Rectal smooth muscle tissue (tissue), 1 donor: ENCODE results near the gene TCEAL9.
"Not testable (repeated sequence)": the region's sequence is repeated elsewhere in the genome, so short reads cannot be mapped to it uniquely, and the experiment has no call there.

Experiments
- H3K27ac ChIP-seq: one replicate; pipeline ENCODE4 v1.7.0; 2013; ENCODE audit warnings: low read depth, low read length, inconsistent platforms
- H3K27me3 ChIP-seq: one replicate; pipeline ENCODE4 v1.7.0; 2013; ENCODE audit warnings: low read length; ENCODE audit not compliant: control insufficient read depth, insufficient read depth
- H3K36me3 ChIP-seq: one replicate; pipeline ENCODE4 v1.7.0; 2013; ENCODE audit warnings: low read length; ENCODE audit not compliant: control insufficient read depth, insufficient read depth
- H3K4me1 ChIP-seq: one replicate; pipeline ENCODE4 v1.7.0; 2013; ENCODE audit warnings: low read length; ENCODE audit not compliant: control insufficient read depth, insufficient read depth
- H3K4me3 ChIP-seq: one replicate; pipeline ENCODE4 v1.7.0; 2013; ENCODE audit warnings: low read length
- H3K9ac ChIP-seq: one replicate; pipeline ENCODE4 v1.7.0; 2013; ENCODE audit warnings: low read length

Gene TCEAL9

GRCh38 chrX:103378990-103379389, 22.7 kb downstream of the TCEAL9 start:
- Histone ChIP-seq H3K27me3 (peaks cover 4% of the 10 kb centered on the region), H3K36me3 (no peaks in the 10 kb centered on the region), H3K27ac (no peak overlapping the region), H3K4me3 (peak overlapping the region; percentile 15), H3K9ac (no peak overlapping the region), H3K4me1 (no peaks in the 10 kb centered on the region)

GRCh38 chrX:103382877-103383276, 26.6 kb downstream of the TCEAL9 start:
- no peak overlapping the region for H3K9ac ChIP-seq

GRCh38 chrX:103384672-103385071, 28.4 kb downstream of the TCEAL9 start:
- no peak overlapping the region for H3K27ac ChIP-seq

More at GRCh38 chrX:103382877-103383276, 26.6 kb downstream of the TCEAL9 start:
- H3K36me3 ChIP-seq = no peaks in the 10 kb centered on the region
- no peak overlapping the region for H3K27ac ChIP-seq
- H3K4me3 ChIP-seq = no peak overlapping the region
- no peaks in the 10 kb centered on the region for H3K27me3 ChIP-seq
- H3K4me1 ChIP-seq = no peaks in the 10 kb centered on the region

GRCh38 chrX:103385283-103385830, 29.1 kb downstream of the TCEAL9 start:
- not testable (repeated sequence) for H3K27me3 ChIP-seq, H3K9ac ChIP-seq, H3K4me1 ChIP-seq, H3K27ac ChIP-seq, H3K4me3 ChIP-seq, H3K36me3 ChIP-seq

More at GRCh38 chrX:103384672-103385071, 28.4 kb downstream of the TCEAL9 start:
- H3K4me1 ChIP-seq = no peaks in the 10 kb centered on the region
- H3K27me3 ChIP-seq = no peaks in the 10 kb centered on the region
- no peaks in the 10 kb centered on the region for H3K36me3 ChIP-seq
- H3K9ac ChIP-seq = no peak overlapping the region
- no peak overlapping the region for H3K4me3 ChIP-seq

- Histone ChIP-seq H3K27ac (no peak overlapping the region), H3K9ac (no peak overlapping the region), H3K36me3 (no peaks in the 10 kb centered on the region), H3K4me1 (no peaks in the 10 kb centered on the region), H3K27me3 (no peaks in the 10 kb centered on the region), H3K4me3 (no peak overlapping the region)
These were observed 30.0 kb downstream of the TCEAL9 start for GRCh38 chrX:103386332-103386731.

GRCh38 chrX:103393487-103393886, 37.2 kb downstream of the TCEAL9 start:
- Histone ChIP-seq H3K4me1 (no peaks in the 10 kb centered on the region), H3K9ac (no peak overlapping the region), H3K27me3 (no peaks in the 10 kb centered on the region), H3K27ac (no peak overlapping the region), H3K4me3 (no peak overlapping the region), H3K36me3 (no peaks in the 10 kb centered on the region)

- H3K4me1 ChIP-seq = no peaks in the 10 kb centered on the region
- H3K36me3 ChIP-seq = no peaks in the 10 kb centered on the region
- H3K4me3 ChIP-seq = no peak overlapping the region
- H3K27me3 ChIP-seq = no peaks in the 10 kb centered on the region
- no peak overlapping the region for H3K27ac ChIP-seq
- no peak overlapping the region for H3K9ac ChIP-seq
These were observed 39.9 kb downstream of the TCEAL9 start for GRCh38 chrX:103396186-103396585.

- H3K9ac ChIP-seq = no peak overlapping the region
- H3K4me1 ChIP-seq = no peaks in the 10 kb centered on the region
- no peaks in the 10 kb centered on the region for H3K27me3 ChIP-seq
- H3K36me3 ChIP-seq = no peaks in the 10 kb centered on the region
- H3K27ac ChIP-seq = no peak overlapping the region
- no peak overlapping the region for H3K4me3 ChIP-seq
These were observed 40.4 kb downstream of the TCEAL9 start for GRCh38 chrX:103396660-103397059.

- Histone ChIP-seq H3K4me1 (no peaks in the 10 kb centered on the region), H3K27ac (no peak overlapping the region)
These were observed 41.4 kb downstream of the TCEAL9 start for GRCh38 chrX:103397707-103398106.

GRCh38 chrX:103398421-103398864, 42.1 kb downstream of the TCEAL9 start:
- Histone ChIP-seq H3K27me3 (no peaks in the 10 kb centered on the region), H3K36me3 (no peaks in the 10 kb centered on the region), H3K4me3 (no peak overlapping the region), H3K4me1 (no peaks in the 10 kb centered on the region), H3K9ac (no peak overlapping the region), H3K27ac (no peak overlapping the region)

More at GRCh38 chrX:103397707-103398106, 41.4 kb downstream of the TCEAL9 start:
- Histone ChIP-seq H3K36me3 (no peaks in the 10 kb centered on the region), H3K27me3 (no peaks in the 10 kb centered on the region), H3K9ac (no peak overlapping the region), H3K4me3 (no peak overlapping the region)

- no peak overlapping the region for H3K27ac ChIP-seq
- H3K4me1 ChIP-seq = no peaks in the 10 kb centered on the region
- no peaks in the 10 kb centered on the region for H3K27me3 ChIP-seq
- no peak overlapping the region for H3K9ac ChIP-seq
- H3K36me3 ChIP-seq = no peaks in the 10 kb centered on the region
- H3K4me3 ChIP-seq = no peak overlapping the region
These were observed 43.4 kb downstream of the TCEAL9 start for GRCh38 chrX:103399744-103400143.

- Histone ChIP-seq H3K4me1 (no peaks in the 10 kb centered on the region), H3K27me3 (no peaks in the 10 kb centered on the region), H3K4me3 (no peak overlapping the region), H3K27ac (no peak overlapping the region), H3K9ac (no peak overlapping the region), H3K36me3 (no peaks in the 10 kb centered on the region)
These were observed 44.6 kb downstream of the TCEAL9 start for GRCh38 chrX:103400931-103401330.

- Histone ChIP-seq H3K4me3 (peak overlapping the region; percentile 57), H3K4me1 (no peaks in the 10 kb centered on the region), H3K36me3 (no peaks in the 10 kb centered on the region), H3K27ac (no peak overlapping the region), H3K27me3 (no peaks in the 10 kb centered on the region), H3K9ac (no peak overlapping the region)
These were observed 48.1 kb downstream of the TCEAL9 start for GRCh38 chrX:103404231-103405008.
